Fibroblast of upper back skin (primary cell): Measurements from ENCODE around the gene UBE2L5.

Source experiments
- DNase-seq: peaks from one replicate; pipeline ENCODE4 v3.0.0-alpha.2; 2013

Gene UBE2L5

DNA sequence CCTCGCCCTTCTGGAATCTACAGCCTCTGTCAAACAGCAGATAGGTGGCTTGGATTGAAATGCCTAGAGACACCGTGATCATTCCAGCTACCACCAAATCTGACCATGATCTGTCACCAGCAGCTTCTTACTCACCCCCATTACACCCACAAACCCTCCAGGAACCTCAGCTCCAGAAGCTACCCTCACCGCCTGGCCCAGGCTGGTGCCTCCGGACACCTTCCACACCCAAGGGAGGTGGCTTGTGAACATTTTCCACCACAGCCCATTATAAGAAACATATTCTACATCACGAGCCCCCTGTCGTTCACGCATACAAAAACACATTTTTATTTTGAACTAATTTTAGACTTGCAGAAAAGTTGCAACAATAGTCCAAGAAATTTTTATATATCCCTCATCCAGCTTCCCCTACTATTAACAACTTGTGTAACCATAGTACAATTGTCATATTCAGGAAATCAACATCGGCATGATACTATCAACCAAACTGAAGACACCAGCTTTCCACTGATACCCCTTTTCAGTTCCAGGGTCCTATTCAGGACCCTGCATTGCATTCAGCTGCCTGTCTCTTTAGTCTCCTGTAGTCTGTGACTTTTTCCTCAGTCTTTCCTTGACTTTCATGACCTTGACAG lies 15.4 kb upstream of the UBE2L5 start:
- no peak for DNase-seq

DNA sequence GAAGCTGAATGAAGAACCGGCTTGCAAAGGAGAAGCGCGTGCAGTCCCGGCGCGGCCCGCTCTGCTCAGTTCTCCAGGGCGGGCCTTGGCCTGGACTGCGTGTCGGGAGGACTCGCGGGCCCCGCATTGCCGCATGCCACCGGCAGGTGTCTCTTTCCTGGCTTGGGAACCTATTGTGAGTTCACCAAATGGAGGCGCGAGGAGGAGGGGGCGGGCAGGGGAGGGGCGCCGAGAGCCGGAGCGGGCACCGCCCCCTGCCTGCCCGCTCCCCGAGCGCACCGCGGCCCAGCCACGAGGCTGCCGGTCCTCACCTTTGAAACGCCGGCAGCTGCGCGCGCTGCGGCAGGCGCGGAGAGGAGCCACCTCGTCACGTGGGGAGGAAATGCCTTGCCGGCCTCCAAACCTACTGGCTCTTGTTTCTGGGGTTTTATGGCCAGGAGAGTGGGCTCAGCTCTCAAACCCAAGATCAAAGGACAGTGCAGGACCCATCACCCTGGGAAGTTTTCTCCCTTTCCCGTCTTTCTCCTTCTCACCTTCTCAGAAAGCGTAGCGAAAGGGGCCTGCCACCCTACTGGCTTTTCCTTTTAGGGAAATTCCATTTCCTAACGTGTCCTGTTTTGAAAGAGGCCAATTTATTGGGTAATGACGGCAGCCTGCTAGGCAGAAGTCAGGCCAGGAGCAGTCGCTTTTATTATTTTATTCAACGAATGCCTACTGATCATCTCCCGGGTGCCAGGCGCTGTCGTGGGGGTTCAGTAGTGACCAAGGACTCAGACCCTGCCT lies 13.8 kb upstream of the UBE2L5 start:
- DNase-seq, result peak; percentile 90

DNA sequence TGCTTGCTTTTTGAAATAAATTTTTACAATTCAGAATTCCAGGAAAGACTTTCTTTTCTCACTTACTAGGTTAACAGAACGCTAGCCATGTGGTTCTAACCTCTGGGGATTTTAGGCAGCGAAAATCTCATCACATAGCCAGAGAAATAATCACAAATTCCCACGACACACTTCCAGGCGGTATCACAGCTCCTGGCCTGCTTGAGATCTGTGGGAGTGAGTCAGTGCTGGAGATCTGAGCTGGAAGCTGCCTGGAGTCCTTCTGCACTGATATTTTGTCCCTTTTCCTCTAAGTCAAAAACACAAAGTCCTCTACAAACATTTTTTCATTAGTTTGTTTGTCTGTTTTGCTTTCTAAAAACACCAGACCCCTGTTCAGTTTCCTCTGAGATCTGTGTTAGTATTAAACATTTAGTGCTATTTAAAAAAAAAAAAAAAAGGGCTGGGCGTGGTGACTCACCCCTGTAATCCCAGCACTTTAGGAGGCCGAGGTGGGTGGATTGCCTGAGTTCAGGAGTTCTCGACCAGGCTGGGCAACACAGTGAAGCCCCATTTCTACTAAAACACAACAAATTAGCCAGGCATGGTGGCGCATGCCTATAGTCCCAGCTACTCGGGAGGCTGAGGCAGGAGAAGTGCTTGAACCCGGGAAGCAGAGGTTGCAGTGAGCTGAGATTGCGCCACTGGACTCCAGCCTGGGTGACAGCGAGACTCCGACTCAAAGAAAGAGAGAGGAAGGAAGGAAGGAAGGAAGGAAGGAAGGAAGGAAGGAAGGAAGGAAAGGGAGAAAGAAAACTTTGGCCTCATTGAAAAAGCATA lies 12.2 kb upstream of the UBE2L5 start:
- DNase-seq, result peak; percentile 86

DNA sequence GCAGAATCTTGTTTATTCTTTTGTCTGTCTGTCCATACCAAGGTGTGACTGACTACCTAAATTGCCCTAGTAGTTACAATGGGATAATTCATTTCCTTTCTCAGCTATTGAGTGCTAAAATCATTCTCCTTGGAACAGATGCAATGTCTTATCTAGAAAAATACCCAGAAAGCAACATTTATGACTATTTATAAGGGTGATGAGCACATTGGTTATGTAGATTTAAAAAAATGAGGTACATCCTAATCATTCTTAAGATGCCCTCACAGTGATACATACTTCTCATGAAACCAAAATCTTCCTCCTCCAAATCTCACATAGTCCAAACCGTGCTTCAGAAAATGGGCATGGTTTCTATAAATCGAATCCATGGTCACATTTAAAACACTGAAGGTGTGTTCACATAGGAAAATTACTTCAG lies 11.6 kb upstream of the UBE2L5 start:
- no peak for DNase-seq

DNA sequence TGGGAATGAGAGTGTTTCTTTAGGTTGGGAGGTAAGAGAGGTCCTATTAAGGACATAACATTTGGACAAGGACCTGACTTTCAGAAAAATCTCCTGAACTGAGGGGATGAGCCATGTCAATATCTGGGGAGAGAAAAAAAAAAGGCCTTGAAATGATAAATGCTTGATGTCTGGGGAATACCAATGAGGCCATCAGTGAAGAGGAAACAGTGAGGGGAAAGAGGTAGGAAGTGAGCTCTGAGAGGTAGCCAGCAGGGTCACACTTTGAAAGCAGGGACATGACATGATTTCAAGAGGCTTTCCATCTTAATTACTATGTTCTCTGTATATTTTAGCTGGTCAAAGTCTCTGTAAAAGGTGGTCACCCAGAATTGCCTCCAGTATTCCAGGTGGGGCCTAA lies 9.9 kb upstream of the UBE2L5 start:
- no peak for DNase-seq

DNA sequence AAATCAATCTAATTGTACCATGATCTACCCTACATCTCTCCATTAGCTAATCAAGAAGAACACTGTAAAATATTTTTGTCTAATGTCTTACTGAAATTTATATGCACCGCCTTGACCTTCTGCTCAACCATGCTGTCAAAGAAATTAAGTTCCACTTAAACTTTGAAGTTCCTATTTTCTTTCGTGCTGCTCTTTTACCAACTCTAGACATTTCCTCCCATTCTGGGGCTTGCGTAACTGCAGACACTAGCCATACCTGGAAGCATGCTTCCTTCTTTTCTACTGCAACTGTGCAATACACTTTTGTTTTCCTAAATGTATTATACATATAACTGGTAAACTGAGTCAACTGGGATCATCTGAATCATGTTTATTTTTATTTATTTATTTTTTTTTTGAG lies 8.5 kb upstream of the UBE2L5 start:
- DNase-seq, result no peak

DNA sequence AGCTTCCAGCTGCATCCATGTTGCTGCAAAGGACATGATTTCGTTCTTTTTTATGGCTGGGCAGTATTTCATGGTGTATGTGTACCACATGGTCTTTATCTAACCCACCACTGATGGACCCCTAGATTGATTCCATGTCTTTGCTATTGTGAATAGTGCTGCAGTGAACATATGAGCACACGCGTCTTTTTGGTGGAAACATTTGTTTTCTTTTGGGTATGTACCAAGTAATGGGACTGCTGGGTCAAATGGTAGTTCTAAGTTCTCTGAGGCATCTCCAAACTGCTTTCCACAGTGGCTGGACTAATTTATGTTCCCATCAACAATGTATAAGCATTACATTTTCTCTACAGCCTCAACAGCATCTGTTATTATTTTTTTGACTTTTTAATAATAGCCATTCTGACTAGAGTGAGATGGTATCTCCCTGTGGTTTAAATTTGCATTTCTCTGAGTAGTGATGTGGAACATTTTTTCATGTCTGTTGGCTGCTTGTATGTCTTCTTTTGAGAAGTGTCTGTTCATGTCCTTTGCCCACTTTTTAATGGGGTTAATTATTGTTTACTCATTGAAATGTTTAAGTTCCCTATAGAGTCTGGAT lies 6.8 kb upstream of the UBE2L5 start:
- DNase-seq, result no peak

DNA sequence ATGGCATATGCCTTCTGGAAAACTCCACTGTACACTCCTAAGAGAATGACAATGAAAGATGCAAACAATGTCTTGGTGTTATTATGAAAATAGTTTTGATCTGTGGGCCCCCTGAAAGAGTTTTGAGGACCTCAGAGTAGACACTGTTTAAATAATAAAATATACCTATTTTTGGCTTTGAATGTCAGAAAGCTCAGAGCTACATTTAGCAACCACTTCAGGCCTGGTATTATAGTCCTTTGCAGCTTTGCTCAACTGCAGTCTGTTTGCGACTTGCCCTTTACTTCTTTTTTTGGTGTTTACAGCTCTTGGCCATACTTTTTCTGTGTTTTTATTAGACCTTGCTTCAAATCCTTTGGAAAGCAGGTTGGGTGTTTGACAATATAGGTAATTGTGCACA lies 5.8 kb upstream of the UBE2L5 start:
- DNase-seq, result no peak

DNA sequence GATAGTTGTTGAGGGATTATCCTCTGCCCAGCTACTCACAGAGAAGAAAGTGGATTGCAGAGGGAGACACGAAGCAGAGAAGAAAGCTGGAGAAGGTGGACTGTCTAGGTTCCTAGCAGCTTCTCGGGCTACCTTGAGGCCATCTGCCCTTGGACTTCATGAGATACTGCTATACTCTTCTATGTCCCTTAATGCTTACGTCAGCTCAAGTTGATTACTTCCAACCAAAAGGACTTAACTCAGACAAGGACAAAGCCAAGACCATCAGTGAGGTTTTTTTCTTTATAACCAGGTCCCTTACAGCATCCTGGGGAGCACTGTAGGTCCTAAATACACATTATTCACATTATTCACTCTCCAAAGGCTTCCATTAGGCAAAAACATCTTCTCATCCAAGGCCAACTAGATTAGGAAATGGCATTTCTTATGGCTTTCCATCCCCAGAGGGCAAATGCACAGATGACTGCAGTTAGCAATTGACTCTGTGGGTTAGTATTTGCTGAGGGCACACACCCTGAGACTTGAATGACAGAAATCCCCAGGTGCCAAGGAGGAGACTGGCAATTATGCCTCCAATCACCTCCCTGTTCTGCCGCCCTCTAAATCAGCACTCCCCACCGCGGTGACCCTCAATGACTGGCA lies 4.1 kb upstream of the UBE2L5 start:
- no peak for DNase-seq

DNA sequence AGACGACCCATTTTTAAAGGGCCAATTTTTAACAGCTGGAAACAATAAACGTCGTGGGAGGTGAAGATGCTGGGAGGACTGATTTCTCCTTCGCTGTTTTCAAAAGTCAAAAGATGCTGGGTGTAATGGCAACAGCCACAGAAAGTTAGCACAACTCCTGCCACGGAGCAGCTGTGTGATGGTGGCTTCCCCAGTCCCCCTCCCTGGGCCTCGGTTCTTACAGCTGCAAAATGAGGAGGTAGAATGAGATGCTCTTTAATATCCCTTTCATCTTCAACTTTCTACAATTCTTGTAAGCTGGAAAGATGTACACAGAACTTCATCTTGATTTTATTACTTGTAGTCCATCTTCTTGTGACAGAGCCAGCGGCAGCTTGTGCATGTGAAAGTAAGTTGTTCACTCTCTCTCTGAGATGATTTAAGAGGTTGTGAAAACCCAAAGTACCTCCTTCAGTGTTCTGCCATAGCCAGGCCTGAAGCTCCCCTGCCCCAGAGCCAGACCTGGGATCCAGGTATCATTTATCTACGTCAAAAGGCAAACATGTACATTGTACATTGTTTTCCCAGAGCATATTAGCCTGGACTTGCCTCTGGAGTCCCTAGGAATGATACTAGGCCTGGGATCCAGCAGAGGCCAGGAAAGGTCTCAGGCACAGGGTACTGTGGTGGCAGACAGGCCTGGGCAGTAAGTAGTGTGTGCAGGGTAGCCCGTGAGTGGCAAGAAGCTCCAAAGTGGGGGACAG lies 3.4 kb upstream of the UBE2L5 start:
- no peak for DNase-seq

DNA sequence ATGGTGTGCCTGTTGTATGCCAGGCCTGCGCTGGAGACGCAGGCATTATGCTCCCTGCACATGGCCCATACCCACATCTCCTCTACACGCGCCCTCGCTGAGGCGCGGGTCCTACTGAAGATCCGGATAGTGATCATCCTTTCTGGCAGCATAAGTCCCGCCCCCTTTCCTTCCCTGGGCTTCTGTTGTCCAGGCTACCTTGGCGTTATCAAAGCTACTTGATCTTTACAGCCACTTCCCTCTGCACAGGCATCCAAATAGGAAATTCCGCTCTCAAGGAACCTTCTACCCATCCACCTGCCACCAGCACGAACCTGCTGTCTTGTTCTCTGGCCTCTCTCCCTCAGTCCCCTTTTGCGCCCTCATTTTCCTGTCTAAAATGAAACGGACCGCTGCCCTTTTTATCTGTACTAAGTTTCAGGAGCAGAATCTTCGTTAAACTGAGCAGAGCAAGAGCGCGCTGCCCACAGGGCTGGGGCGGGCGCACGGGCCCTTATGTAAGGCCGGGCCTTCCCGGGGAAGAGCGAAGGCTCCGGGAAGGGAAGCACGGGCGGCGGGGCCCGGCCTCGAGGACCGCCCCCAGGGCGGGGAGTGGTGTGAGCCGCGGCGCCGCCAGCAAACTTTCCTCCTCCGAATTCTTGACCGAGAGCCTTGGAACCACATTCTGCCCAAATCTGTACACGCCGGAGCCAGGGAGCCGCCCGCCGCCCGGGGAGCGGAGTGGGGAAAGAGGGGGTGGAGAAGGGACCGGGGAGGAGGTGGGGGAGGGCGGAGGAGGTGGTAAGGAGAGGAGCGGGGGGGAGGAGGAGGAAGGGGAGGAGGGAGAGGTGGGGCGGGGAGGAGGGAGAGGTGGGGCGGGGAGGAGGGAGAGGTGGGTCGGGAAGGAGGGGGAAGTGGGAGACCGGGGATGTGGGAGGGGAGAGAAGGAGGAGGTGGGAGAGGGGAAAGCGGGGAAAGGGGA lies 920 bp upstream of the UBE2L5 start:
- peak; percentile 82 for DNase-seq

DNA sequence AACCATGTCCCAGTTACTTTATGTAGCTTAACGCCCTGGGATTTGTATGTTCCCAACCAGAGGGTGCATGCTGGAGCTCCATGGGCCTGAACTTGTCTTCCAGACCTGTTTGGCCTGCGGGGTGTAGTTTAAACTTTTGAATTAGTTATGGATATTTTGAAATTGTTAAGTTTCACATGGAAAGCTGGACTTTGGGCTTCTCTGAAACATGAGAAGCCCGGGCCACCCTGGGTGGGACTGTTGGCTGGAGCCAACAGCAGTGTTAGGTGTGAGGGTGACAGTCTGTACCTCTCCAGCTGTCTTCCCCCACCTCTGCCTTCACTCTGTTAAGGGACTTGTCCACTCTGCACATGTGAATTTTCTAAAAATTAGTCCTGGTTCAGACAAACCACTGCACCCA lies 1.6 kb downstream of the UBE2L5 start:
- no peak for DNase-seq

DNA sequence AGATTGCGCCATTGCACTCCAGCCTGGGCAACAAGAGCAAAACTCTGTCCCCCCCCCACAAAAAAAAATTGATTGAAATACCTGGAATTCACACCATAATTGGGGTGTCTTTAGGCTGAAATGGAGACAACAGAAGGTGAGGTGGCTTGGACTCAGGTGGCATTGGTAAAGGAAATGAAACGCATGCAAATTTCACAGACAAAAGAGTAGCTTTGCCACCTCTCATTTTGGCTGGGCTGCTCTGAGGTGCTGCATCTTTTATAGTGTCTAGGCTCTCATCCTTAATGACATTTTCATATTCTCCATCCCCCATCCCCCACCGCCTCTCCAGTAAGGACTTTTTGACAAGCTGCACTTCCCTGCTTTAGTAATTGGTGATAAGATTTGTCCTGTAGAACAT lies 6.9 kb downstream of the UBE2L5 start:
- DNase-seq, result no peak

DNA sequence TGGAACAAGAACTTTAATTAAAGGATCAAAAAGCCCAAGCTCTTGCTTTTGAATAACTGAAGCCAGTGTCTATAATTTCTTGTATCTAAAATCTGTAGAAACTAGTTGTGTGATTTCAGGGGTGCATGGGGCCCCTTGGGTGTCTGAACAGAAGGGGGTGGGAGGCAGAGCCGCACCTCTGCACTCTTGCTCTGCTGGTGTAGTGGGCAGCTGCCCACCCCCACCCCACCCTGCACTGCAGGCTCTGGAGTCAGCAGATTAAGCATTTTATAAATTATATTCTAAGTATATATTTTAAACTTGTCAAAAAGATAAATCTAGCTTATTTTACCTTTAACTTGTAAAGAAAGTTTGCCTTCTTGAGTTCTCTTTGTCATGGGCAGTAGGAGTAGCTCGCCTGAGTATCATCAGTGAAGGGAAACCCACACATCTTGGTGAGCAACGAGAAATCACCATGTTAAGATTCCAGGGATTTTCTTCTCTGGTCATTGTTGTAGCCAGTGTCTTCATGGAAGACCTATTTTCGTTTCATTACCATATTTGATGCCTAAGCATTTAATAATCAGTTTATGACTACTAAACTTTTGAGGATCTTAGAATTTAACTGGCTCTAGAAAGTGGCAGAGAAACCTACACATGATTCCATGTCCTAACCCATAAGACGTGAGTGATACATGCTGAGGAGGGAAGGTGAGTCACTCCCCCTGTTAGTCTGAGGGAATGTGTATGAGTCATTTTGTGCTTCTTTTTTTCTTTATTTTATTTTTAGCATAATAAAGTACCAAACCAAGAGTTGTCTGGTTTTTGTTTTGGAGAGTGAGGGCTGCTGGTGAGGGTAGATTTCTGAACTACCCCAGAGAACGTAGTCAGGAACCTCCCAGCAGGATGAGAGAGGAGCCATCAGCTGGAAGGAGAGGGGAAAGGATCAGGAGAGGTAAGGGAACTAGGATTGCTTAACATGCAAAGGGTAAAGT lies 7.7 kb downstream of the UBE2L5 start:
- peak; percentile 92 for DNase-seq

DNA sequence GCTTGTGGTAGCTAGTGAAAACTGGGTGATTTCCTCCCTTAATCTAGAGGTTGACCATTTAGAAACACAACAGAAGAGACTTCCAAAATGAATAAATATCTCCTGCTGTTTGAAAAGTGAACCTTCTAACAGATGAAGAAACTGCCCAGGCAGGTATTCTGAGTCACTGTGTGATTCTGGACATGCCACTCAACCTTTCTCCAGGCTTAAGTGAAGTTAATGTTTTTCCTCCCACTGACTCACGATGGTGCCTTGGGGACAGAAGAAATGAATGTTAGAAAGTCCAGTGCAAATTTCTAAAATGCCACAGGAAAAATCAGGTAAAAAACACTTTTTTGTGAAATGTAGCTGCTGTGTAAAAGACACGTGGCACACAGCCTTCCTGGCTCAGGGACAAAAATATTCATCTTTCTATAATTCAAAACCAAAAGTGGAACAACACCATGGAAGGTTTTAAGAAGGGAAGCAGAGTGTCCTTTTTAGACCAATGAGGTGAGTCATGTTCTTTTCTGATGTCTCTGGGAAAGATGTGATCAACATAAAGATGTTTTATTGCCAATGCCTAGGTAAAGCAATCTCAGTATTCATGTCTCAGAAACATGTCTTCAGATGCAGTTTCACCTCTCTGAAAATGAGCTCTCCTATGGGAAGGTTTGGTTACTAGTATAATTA lies 9.1 kb downstream of the UBE2L5 start:
- DNase-seq, result peak; percentile 27

DNA sequence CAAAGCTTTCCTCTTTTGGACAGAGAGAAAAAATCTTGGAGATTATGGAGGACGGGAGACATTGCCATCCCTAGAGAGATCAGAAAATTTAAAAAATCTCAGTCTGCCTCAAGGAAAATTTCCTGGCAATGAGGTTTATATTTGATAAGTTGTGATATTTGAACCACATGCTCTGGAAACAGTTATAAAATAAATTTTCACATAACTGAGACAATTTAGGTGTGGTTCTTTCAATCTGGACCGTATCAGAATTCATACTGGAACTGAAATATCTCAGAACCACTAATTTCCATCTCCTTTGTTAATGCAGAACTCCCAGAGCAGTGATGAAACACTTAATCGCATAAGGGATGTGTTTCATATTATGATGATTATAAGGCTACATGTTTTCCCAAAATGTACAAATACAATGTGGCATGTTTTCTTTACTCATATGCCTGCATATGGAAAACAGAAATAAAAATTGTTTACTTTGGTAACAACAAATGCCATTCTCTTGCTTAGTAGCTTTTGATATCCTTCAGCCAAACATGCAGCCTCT lies 13.7 kb downstream of the UBE2L5 start:
- DNase-seq, result no peak

DNA sequence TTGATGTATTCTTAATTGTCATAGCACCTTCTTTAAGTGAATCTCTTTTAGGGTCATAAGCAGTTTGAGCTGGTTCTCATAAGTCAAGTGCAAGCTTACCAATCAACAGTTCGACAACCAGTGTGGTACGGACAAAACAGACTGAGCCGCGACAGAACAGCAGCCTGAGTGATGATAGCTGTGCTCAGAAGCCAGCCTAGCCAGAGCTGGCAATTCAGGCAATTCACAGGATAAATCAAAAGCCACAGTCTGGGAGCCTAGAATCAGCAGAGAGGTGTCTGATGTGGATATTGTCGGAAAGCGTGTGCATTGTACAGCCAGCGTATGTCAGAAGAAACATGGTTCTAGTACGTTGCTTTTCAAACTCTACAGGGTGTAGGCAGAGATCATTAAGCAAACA lies 14.9 kb downstream of the UBE2L5 start:
- DNase-seq, result no peak

DNA sequence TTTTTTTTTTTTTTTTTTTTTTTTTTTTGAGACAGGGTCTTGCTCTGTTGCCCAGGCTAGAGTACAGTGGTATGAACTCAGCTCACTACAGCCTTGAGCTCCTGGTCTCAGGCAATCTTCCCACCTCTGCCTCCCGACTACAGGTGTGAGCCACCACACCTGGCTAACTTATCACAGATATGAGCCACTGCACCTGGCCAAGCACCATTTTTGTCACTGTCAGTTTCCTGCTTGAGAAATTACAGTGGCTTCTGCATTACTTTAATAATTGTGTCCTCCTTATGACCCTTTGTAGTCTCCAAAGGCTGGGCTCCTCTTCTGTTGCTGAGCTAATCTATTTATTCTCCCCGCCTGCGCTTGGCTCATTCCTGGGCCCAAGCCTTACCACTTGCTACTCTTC lies 16.0 kb downstream of the UBE2L5 start:
- DNase-seq, result no peak
